Kidney (tissue), 14 donors: Measurements from ENCODE around the gene COQ2. TPM values are rescaled to one million over a fixed set of nuclear protein-coding genes. Genes with fewer than 3 reads are reported as not detected.
A peak's percentile ranks its signal among the peaks of the same experiment; 100 is the strongest.

Source experiments
- DNase-seq, 5 donors: peaks; one replicate each; pipeline ENCODE4 v3.0.0-alpha.2; 2013 to 2020
- FAIRE-seq: peaks from 2 replicates; lab custom pipeline; 2012; peaks lifted over from hg19 to GRCh38; lab: Jason Lieb, UNC
- H3K27ac ChIP-seq, 2 donors: one replicate each; pipeline ENCODE4 v1.7.0; 2013; ENCODE audit warnings: low read depth in 2 of 2, low read length in 2 of 2, inconsistent platforms in 1 of 2
- H3K27me3 ChIP-seq: one replicate; pipeline ENCODE4 v1.7.1; 2013; ENCODE audit warnings: low read length, inconsistent platforms; ENCODE audit not compliant: control insufficient read depth, insufficient read depth
- H3K36me3 ChIP-seq, 3 donors: one replicate each; pipeline versions ENCODE4 v1.7.0 to v1.7.1; 2013; ENCODE audit warnings: low read length in 3 of 3, control low read depth in 1 of 3, inconsistent platforms in 1 of 3; ENCODE audit not compliant: insufficient read depth in 3 of 3, control insufficient read depth in 2 of 3
- H3K4me1 ChIP-seq, 3 donors: one replicate each; pipeline versions ENCODE4 v1.7.0 to v1.7.1; 2013; ENCODE audit warnings: low read length in 3 of 3, inconsistent platforms in 1 of 3, low read depth in 1 of 3; ENCODE audit not compliant: control insufficient read depth in 2 of 3, insufficient read depth in 2 of 3
- H3K4me3 ChIP-seq, 3 donors: one replicate each; pipeline versions ENCODE4 v1.7.0 to v1.8.1; 2013; ENCODE audit warnings: low read length in 3 of 3, control low read depth in 1 of 3, inconsistent platforms in 1 of 3
- H3K9ac ChIP-seq, 3 donors: one replicate each; pipeline versions ENCODE4 v1.7.0 to v1.7.1; 2013; ENCODE audit warnings: low read length in 3 of 3, control low read depth in 1 of 3, inconsistent platforms in 1 of 3
- H3K9me3 ChIP-seq, 3 donors: one replicate each; pipeline versions ENCODE4 v1.7.0 to v1.7.1; 2013; ENCODE audit warnings: low read length in 3 of 3, control low read depth in 1 of 3, inconsistent platforms in 1 of 3; ENCODE audit not compliant: control insufficient read depth in 2 of 3, insufficient read depth in 1 of 3
- intact Hi-C: fragments of 100-400 bp; cut with DNase I; formaldehyde crosslinking; loops from one replicate; pipeline ENCODE4 v1.11.1; 2022
- polyA plus RNA-seq: library from polyadenylated mRNA; stranded (reverse); fragments of 350-450 nt; fragmentation: Illumina TruSeq; extraction: RNeasy Lipid Tissue Mini Kit (QIAGEN cat#74804); gene quantifications from one replicate; pipeline ENCODE4 v1.2.3, GENCODE V29; 2014; ENCODE audit warnings: low read depth, low replicate concordance; ENCODE audit not compliant: insufficient read depth
- total RNA-seq: library from RNA; stranded (reverse); fragmentation: NEBNext Ultra II Directional; extraction: Animal tissue kit (Norgen Biotek cat#: 25700); gene quantifications from one replicate; pipeline ENCODE4 v1.2.1, GENCODE V29; 2021
- TF ChIP-seq, protein P1 (sequence below): IDR thresholded peaks from 3 replicates; pipeline ENCODE4 v1.5.1; 2012; ENCODE audit warnings: mild to moderate bottlenecking, moderate library complexity, borderline replicate concordance; ENCODE audit not compliant: insufficient read depth; ENCODE audit errors: extremely low read depth
- donor health status: control.
- donor health status: control.
- donor health status: control.
- donor health status: control.
- donor health status: control.
- donor health status: DM: yes; HTN: yes; CAD: no.
- donor health status: Normal renal cell carcinoma (clear cell type).

Gene COQ2
- total and polyA plus RNA-seq, 2 donors from 2014 or later = 8.1 to 11.6 TPM

DNA sequence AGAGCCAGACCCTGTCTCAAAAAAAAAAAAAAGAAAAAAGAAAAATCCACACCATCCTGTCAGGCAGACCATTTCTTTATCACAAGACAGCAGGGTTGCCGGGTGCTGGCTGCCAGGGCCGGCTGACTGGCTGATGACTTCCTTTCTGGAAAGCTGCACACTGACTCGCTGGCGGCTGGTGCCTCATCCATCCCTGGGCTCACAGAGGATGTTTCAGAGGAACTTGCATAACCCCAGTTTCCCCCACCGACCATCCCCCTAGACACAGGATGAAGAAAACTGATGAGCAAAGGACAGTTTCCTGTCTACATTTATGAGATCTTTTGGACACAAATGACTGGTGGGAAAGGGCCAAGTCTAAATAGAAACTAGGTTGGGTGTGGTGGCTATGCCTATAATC is 36.0 kb upstream of the COQ2 start:
- Histone ChIP-seq H3K9me3 (no peaks in the 10 kb centered on the region), H3K36me3 (no peaks in the 10 kb centered on the region), H3K4me1 (no peaks in the 10 kb centered on the region), H3K4me3 (no peak overlapping the region), H3K27me3 (no peaks in the 10 kb centered on the region), H3K27ac (no peak overlapping the region), H3K9ac (no peak overlapping the region)
- FAIRE-seq (no peak), DNase-seq (peak in 2 of 5 donors; percentile 41 to 76)
- TF ChIP-seq, protein P1, sequence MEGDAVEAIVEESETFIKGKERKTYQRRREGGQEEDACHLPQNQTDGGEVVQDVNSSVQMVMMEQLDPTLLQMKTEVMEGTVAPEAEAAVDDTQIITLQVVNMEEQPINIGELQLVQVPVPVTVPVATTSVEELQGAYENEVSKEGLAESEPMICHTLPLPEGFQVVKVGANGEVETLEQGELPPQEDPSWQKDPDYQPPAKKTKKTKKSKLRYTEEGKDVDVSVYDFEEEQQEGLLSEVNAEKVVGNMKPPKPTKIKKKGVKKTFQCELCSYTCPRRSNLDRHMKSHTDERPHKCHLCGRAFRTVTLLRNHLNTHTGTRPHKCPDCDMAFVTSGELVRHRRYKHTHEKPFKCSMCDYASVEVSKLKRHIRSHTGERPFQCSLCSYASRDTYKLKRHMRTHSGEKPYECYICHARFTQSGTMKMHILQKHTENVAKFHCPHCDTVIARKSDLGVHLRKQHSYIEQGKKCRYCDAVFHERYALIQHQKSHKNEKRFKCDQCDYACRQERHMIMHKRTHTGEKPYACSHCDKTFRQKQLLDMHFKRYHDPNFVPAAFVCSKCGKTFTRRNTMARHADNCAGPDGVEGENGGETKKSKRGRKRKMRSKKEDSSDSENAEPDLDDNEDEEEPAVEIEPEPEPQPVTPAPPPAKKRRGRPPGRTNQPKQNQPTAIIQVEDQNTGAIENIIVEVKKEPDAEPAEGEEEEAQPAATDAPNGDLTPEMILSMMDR = no peak
- intact Hi-C loops = no loop called here

DNA sequence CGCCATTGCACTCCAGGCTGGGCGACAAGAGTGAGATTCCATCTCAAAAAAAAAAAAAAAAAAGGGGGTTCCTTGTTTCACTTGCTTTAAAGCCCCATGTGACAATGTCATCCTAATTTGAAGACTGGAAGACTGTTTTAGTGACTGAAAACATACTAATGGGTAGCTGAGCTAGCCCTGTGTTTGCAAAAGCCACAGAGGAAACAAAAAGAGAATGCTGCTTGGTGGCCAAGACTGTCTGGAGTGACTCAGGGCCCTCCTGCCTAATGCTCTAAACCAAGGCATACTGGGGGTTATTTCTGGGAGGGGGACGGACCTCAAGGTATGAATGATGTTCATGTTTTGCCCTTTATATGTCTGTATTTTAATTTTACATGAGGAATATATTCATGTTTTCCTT is 34.1 kb upstream of the COQ2 start:
- Histone ChIP-seq H3K9ac (no peak overlapping the region), H3K36me3 (no peaks in the 10 kb centered on the region), H3K27me3 (no peaks in the 10 kb centered on the region), H3K9me3 (no peaks in the 10 kb centered on the region), H3K4me1 (no peaks in the 10 kb centered on the region), H3K4me3 (no peak overlapping the region), H3K27ac (no peak overlapping the region)
- DNase-seq (no peak), FAIRE-seq (no peak)
- TF ChIP-seq, protein P1 = no peak
- intact Hi-C loops = no loop called here

DNA sequence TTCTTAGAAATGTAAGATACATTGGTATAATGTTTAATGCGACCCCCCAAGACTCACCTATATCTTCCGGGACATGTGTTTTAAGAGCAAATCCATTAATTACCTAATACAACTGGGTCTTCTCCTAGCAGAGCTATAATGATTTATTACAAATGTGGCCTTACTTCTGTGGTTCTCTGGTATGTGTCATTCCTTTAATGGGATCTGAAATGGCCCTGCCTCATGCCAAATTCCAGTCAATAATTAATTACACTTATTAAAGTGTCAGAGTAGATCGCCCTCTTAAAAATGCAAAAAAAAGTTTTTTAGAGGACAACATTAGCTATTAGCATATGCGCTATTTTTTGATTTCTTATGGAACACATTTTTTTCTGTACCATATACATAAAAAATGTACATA is 33.1 kb upstream of the COQ2 start:
- intact Hi-C loops = no loop called here
- no peaks in the 10 kb centered on the region for H3K4me1 ChIP-seq
- TF ChIP-seq, protein P1 = no peak
- H3K27me3 ChIP-seq = no peaks in the 10 kb centered on the region
- FAIRE-seq (no peak), DNase-seq (no peak)
- H3K9me3 ChIP-seq = no peaks in the 10 kb centered on the region
- no peak overlapping the region for H3K9ac ChIP-seq
- no peak overlapping the region for H3K4me3 ChIP-seq
- H3K27ac ChIP-seq = no peak overlapping the region
- H3K36me3 ChIP-seq = no peaks in the 10 kb centered on the region

DNA sequence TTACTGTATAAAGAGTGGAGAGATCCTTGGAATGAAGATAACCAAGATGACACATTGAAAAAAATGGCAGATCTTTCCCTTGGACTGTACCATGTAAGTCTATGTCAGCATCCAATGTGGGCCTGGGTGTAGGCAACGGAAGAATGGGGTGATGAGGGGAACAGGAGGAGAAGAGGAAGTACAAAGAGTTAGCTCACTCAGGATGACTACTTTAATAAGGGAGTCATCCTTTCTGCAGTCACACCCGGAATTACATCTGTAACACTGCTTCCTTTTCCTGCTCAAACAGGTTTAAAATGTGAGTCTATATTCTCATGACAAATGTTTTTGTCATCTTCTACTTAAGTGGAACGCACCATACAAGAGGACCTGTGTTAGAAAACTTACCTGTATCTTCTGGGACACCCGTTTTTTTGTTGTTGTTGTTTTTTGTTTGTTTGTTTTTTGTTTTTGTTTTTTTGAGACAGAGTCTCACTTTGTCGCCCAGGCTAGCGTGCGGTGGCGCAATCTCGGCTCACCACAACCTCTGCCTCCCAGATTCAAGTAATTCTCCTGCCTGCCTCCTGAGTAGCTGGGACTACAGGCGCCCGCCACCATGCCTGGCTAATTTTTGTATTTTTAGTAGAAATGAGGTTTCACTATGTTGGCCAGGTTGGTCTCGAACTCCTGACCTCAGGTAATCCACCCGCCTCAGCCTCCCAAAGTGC is 32.0 kb upstream of the COQ2 start:
- Histone ChIP-seq H3K9ac (no peak overlapping the region), H3K4me1 (no peaks in the 10 kb centered on the region), H3K27me3 (no peaks in the 10 kb centered on the region), H3K36me3 (no peaks in the 10 kb centered on the region), H3K27ac (no peak overlapping the region), H3K9me3 (no peaks in the 10 kb centered on the region), H3K4me3 (no peak overlapping the region)
- TF ChIP-seq, protein P1 = no peak
- intact Hi-C loops = no loop called here
- FAIRE-seq = no peak
- DNase-seq = no peak
